Right lobe of liver (tissue), 6 donors: ENCODE measurements around the gene PEA15. TPM values are rescaled to one million over a fixed set of nuclear protein-coding genes. Genes with fewer than 3 reads are reported as not detected.
A peak's percentile ranks its signal among the peaks of the same experiment; 100 is the strongest.

Source experiments
- ATAC-seq, 4 donors: fragments of 200-7000 bp; cut with Tn5 transposase; one replicate each; pipeline ENCODE4 v1.9.1; 2020; ENCODE audit warnings: mild to moderate bottlenecking in 4 of 4, moderate library complexity in 4 of 4
- DNase-seq, 3 donors: peaks; one replicate each; pipeline ENCODE4 v3.0.0-alpha.2; 2020
- H3K27ac ChIP-seq, 3 donors: fragments of 200-600 bp; one replicate each; pipeline ENCODE4 v1.8.0; 2022
- H3K27me3 ChIP-seq, 2 donors: fragments of 200-600 bp; one replicate each; pipeline ENCODE4 v1.8.0; 2022
- H3K36me3 ChIP-seq, 4 donors: fragments of 200-600 bp; sonication (generic) in 1 of 4; one replicate each; pipeline versions ENCODE4 v1.5.1 to v1.8.0; 2017 to 2022; ENCODE audit warnings: control low read depth in 1 of 4
- H3K4me1 ChIP-seq, 4 donors: fragments of 200-600 bp; sonication (generic) in 1 of 4; one replicate each; pipeline versions ENCODE4 v1.5.1 to v1.8.0; 2017 to 2022; ENCODE audit warnings: control low read depth in 1 of 4
- H3K4me3 ChIP-seq, 3 donors: fragments of 200-600 bp; one replicate each; pipeline ENCODE4 v1.8.0; 2022
- H3K9me3 ChIP-seq, 4 donors: fragments of 200-600 bp; sonication (generic) in 1 of 4; one replicate each; pipeline versions ENCODE4 v1.5.1 to v1.8.0; 2017 to 2022; ENCODE audit warnings: control low read depth in 1 of 4
- CTCF ChIP-seq, 4 donors: fragments of 200-600 bp in 3 of 4; fragments of 450-650 bp in 1 of 4; IDR thresholded peaks; one replicate each; pipeline versions ENCODE4 v1.5.1 to v1.8.0; 2016 to 2022; ENCODE audit warnings: antibody characterized with exemption in 4 of 4, mild to moderate bottlenecking in 2 of 4
- POLR2A ChIP-seq: fragments of 450-650 bp; IDR thresholded peaks from one replicate; pipeline ENCODE4 v1.6.1; 2017; ENCODE audit warnings: antibody characterized with exemption, mild to moderate bottlenecking
- WGBS: methylation state at CpG from one replicate; pipeline ENCODE4 v1.1.6; 2018; ENCODE audit warnings: low coverage, low lambda C conversion rate; ENCODE audit not compliant: insufficient coverage; ENCODE audit errors: missing lambda C conversion rate; 5-methylcytosine and 5-hydroxymethylcytosine counted together
- intact Hi-C, 2 donors: fragments of 100-400 bp; cut with DNase I; formaldehyde crosslinking; loops; one replicate each; pipeline versions ENCODE4 v1.11.2 to v1.14.1; 2022
- total RNA-seq, 6 experiments: library from RNA; depleted of rRNA in 2 of 6; stranded (reverse); fragments of >200 nt in 2 of 6; fragmentation: NEBNext Ultra II Directional in 3 of 6; extraction: Animal tissue kit (Norgen Biotek cat#: 25700) in 3 of 6; gene quantifications; one replicate each; pipeline versions ENCODE4 v1.1.0 to v1.2.4, GENCODE V29; 2016 to 2023
- donor health status: DM: no; HTN: yes; CAD: no.
- donor health status: DM: no; HTN: no; CAD: no.
- donor health status: DM: no; HTN: no; CAD: no.
- donor health status: DM: no; HTN: yes; CAD: no.
- donor health status: DM: no; HTN: yes; CAD: no.

The PEA15 gene
- total RNA-seq, 6 experiments from 2014 or later = 11.5 to 45.7 (median 18.0) TPM

- H3K36me3 ChIP-seq = no peaks in the 10 kb centered on the region
- ATAC-seq = no peak
These were observed 4.4 kb upstream of the PEA15 start for GRCh38 chr1:160200786-160201185.

GRCh38 chr1:160204526-160205241, 500 bp upstream of the PEA15 start:
- peak in 1 of 3 donors; percentile 31 for DNase-seq
- H3K36me3 ChIP-seq = no peaks in the 10 kb centered on the region
- 0% methylated on average over 1 of the region's 7 CpGs for WGBS
- ATAC-seq = peak in 2 of 4 donors; percentile 9 to 10
- TF ChIP-seq POLR2A (no peak), CTCF (IDR thresholded peaks at IDR 0.05) (no peak)
- H3K27me3 ChIP-seq = no peaks in the 10 kb centered on the region
- H3K4me3 ChIP-seq = peak overlapping the region; percentile 74 to 97 (median 83)
- no peaks in the 10 kb centered on the region for H3K9me3 ChIP-seq
- intact Hi-C loops = loop anchor here in 1 of 2 donors (10.0 kb wide), 1 partner anchor 70 kb away; no protein-coding TSS in a partner anchor
- peak overlapping the region in 2 of 3 donors; percentile 65 to 93 for H3K27ac ChIP-seq
- H3K4me1 ChIP-seq = peaks cover 0 to 11% (median 0%) of the 10 kb centered on the region in 4 donors

More at GRCh38 chr1:160200786-160201185, 4.4 kb upstream of the PEA15 start:
- Histone ChIP-seq H3K9me3 (no peaks in the 10 kb centered on the region), H3K27me3 (no peaks in the 10 kb centered on the region), H3K27ac (no peak overlapping the region), H3K4me3 (no peak overlapping the region), H3K4me1 (peaks cover 0 to 4% (median 0%) of the 10 kb centered on the region in 4 donors)
- intact Hi-C loops = loop anchor here in 1 of 2 donors (10.0 kb wide), 1 partner anchor 74 kb away; no protein-coding TSS in a partner anchor
- TF ChIP-seq CTCF (IDR thresholded peaks at IDR 0.05) = no peak
- no peak for TF ChIP-seq POLR2A
- no peak for DNase-seq
- 84% methylated on average over 4 of the region's 4 CpGs for WGBS

- 2% methylated on average over 8 of the region's 9 CpGs for WGBS
- Histone ChIP-seq H3K4me1 (peaks cover 0 to 11% (median 0%) of the 10 kb centered on the region in 4 donors), H3K36me3 (no peaks in the 10 kb centered on the region), H3K27me3 (no peaks in the 10 kb centered on the region), H3K27ac (peak overlapping the region; percentile 35 to 93 (median 65)), H3K9me3 (no peaks in the 10 kb centered on the region), H3K4me3 (peak overlapping the region; percentile 74 to 97 (median 83))
- intact Hi-C loops = loop anchor here in 1 of 2 donors (10.0 kb wide), 1 partner anchor 69 kb away; no protein-coding TSS in a partner anchor
- no peak for TF ChIP-seq CTCF (IDR thresholded peaks at IDR 0.05)
- no peak for TF ChIP-seq POLR2A
- peak; percentile 35 to 68 (median 42) for ATAC-seq
- peak in 2 of 3 donors; percentile 44 to 56 for DNase-seq
These were observed 829 bp downstream of the PEA15 start for GRCh38 chr1:160206036-160206389.

- no peak for ATAC-seq
- 60% methylated on average over 6 of the region's 9 CpGs for WGBS
- peak overlapping the region in 2 of 3 donors; percentile 65 to 93 for H3K27ac ChIP-seq
- H3K9me3 ChIP-seq = no peaks in the 10 kb centered on the region
- H3K27me3 ChIP-seq = no peaks in the 10 kb centered on the region
- intact Hi-C loops = loop anchor here in 1 of 2 donors (10.0 kb wide), 1 partner anchor 68 kb away; no protein-coding TSS in a partner anchor
- no peak for DNase-seq
- H3K4me1 ChIP-seq = peaks cover 0 to 11% (median 0%) of the 10 kb centered on the region in 4 donors
- peaks cover 0 to 1% (median 0%) of the 10 kb centered on the region in 4 donors for H3K36me3 ChIP-seq
- TF ChIP-seq CTCF (IDR thresholded peaks at IDR 0.05) (no peak), POLR2A (no peak)
- peak overlapping the region; percentile 74 to 97 (median 83) for H3K4me3 ChIP-seq
These were observed 1.4 kb downstream of the PEA15 start for GRCh38 chr1:160206421-160207117.
